WTC11 (cell line): ENCODE measurements around the gene PLEKHB1. TPM values are rescaled to one million over a fixed set of nuclear protein-coding genes. Genes with fewer than 3 reads are reported as not detected.

Experiments
- ATAC-seq: fragments of 200-7000 bp; cut with Tn5 transposase; 2 replicates; pipeline ENCODE4 v1.10.0; 2021; ENCODE audit warnings: mild to moderate bottlenecking, moderate library complexity
- CTCF ChIA-PET: fragments of 300-600 bp; sonication (Branson Sonifier 250); formaldehyde crosslinking; loops from one replicate; lab custom pipeline; 2021; ENCODE audit warnings: antibody characterized with exemption; lab: Charles Lee
- POLR2A ChIA-PET: fragments of 350-600 bp; sonication (Branson Sonifier 250); formaldehyde crosslinking; loops from one replicate; lab custom pipeline; 2021; ENCODE audit warnings: antibody characterized with exemption; lab: Charles Lee
- DNase-seq: peaks from one replicate; pipeline ENCODE4 v3.0.0; 2021; ENCODE audit warnings: low spot score
- H3K27ac Mint-ChIP-seq: 2 replicates; pipeline ENCODE4 v1.8.0; 2021; ENCODE audit warnings: mixed read lengths
- H3K27me3 Mint-ChIP-seq: 2 replicates; pipeline ENCODE4 v1.8.0; 2021; ENCODE audit warnings: low read depth, mild to moderate bottlenecking, moderate library complexity, mixed read lengths
- H3K36me3 Mint-ChIP-seq: 2 replicates; pipeline ENCODE4 v1.8.0; 2021; ENCODE audit warnings: mixed read lengths
- H3K4me1 Mint-ChIP-seq: 2 replicates; pipeline ENCODE4 v1.8.0; 2022; ENCODE audit warnings: mixed read lengths
- H3K4me3 Mint-ChIP-seq: 2 replicates; pipeline ENCODE4 v1.8.0; 2021; ENCODE audit warnings: mild to moderate bottlenecking, moderate library complexity, mixed read lengths
- H3K9me3 Mint-ChIP-seq: 2 replicates; pipeline ENCODE4 v1.8.0; 2021; ENCODE audit warnings: mixed read lengths
- ATF2 ChIP-seq: sonication (generic); formaldehyde crosslinking; IDR thresholded peaks from 2 replicates; pipeline ENCODE4 v1.8.1; 2022; ENCODE audit warnings: low read depth, missing genetic modification reagents, borderline replicate concordance
- ATF3 ChIP-seq: sonication (generic); formaldehyde crosslinking; conservative IDR thresholded peaks from 2 replicates; pipeline ENCODE4 v1.8.1; 2022; ENCODE audit warnings: mild to moderate bottlenecking, missing genetic modification reagents
- ATF6 ChIP-seq: sonication (generic); formaldehyde crosslinking; IDR thresholded peaks from 2 replicates; pipeline ENCODE4 v1.8.1; 2023; ENCODE audit warnings: mild to moderate bottlenecking, missing genetic modification reagents
- ETV6 ChIP-seq: sonication (generic); formaldehyde crosslinking; IDR thresholded peaks from 2 replicates; pipeline ENCODE4 v1.8.1; 2022; ENCODE audit warnings: mild to moderate bottlenecking, missing genetic modification reagents
- FOXP1 ChIP-seq: sonication (generic); formaldehyde crosslinking; IDR thresholded peaks from 2 replicates; pipeline ENCODE4 v1.8.0; 2022; ENCODE audit warnings: missing genetic modification reagents, mild to moderate bottlenecking, moderate library complexity, borderline replicate concordance
- HMGA2 ChIP-seq: fragments of 250-450 bp; sonication (Bioruptor Pico); IDR thresholded peaks from 2 replicates; pipeline ENCODE4 v1.4.0; 2021; ENCODE audit warnings: mild to moderate bottlenecking, moderate library complexity
- HMGXB4 ChIP-seq: sonication (generic); formaldehyde crosslinking; IDR thresholded peaks from 2 replicates; pipeline ENCODE4 v1.8.1; 2023; ENCODE audit warnings: mild to moderate bottlenecking, moderate library complexity, missing genetic modification reagents
- JUN ChIP-seq: sonication (generic); formaldehyde crosslinking; IDR thresholded peaks from 2 replicates; pipeline ENCODE4 v1.8.0; 2023; ENCODE audit warnings: mild to moderate bottlenecking, missing genetic modification reagents
- KAT7 ChIP-seq: sonication (generic); formaldehyde crosslinking; IDR thresholded peaks from 2 replicates; pipeline ENCODE4 v1.8.1; 2023; ENCODE audit warnings: missing genetic modification reagents, mild to moderate bottlenecking, borderline replicate concordance
- MAX ChIP-seq: sonication (generic); formaldehyde crosslinking; IDR thresholded peaks from 2 replicates; pipeline ENCODE4 v1.8.0; 2022; ENCODE audit warnings: mild to moderate bottlenecking, missing genetic modification reagents
- NFATC4 ChIP-seq: fragments of 250-450 bp; sonication (Bioruptor Pico); IDR thresholded peaks from 2 replicates; pipeline ENCODE4 v1.9.0; 2021; ENCODE audit warnings: mild to moderate bottlenecking
- NFE2L1 ChIP-seq: sonication (generic); formaldehyde crosslinking; IDR thresholded peaks from 2 replicates; pipeline ENCODE4 v1.8.1; 2023; ENCODE audit warnings: missing genetic modification reagents
- NFYB ChIP-seq: sonication (generic); formaldehyde crosslinking; conservative IDR thresholded peaks from 2 replicates; pipeline ENCODE4 v1.8.0; 2022; ENCODE audit warnings: low read depth, missing genetic modification reagents
- NR3C1 ChIP-seq: sonication (generic); formaldehyde crosslinking; conservative IDR thresholded peaks from 2 replicates; pipeline ENCODE4 v1.8.1; 2023; ENCODE audit warnings: low read depth, mild to moderate bottlenecking, missing genetic modification reagents
- PRDM15 ChIP-seq: sonication (generic); formaldehyde crosslinking; IDR thresholded peaks from 2 replicates; pipeline ENCODE4 v1.8.0; 2022; ENCODE audit warnings: missing genetic modification reagents
- RELA ChIP-seq: sonication (generic); formaldehyde crosslinking; IDR thresholded peaks from 2 replicates; pipeline ENCODE4 v1.8.1; 2022; ENCODE audit warnings: missing genetic modification reagents, mild to moderate bottlenecking, borderline replicate concordance
- SP1 ChIP-seq: sonication (generic); formaldehyde crosslinking; conservative IDR thresholded peaks from 2 replicates; pipeline ENCODE4 v1.8.1; 2022; ENCODE audit warnings: missing genetic modification reagents
- STAT6 ChIP-seq: sonication (generic); formaldehyde crosslinking; conservative IDR thresholded peaks from 2 replicates; pipeline ENCODE4 v1.8.1; 2023; ENCODE audit warnings: mild to moderate bottlenecking, low read depth, missing genetic modification reagents, moderate library complexity
- ZBTB21 ChIP-seq: sonication (generic); formaldehyde crosslinking; IDR thresholded peaks from 2 replicates; pipeline ENCODE4 v1.8.1; 2023; ENCODE audit warnings: mild to moderate bottlenecking, missing genetic modification reagents, borderline replicate concordance
- ZNF671 ChIP-seq: fragments of 250-450 bp; sonication (Bioruptor Pico); IDR thresholded peaks from 2 replicates; pipeline ENCODE4 v1.8.0; 2021; ENCODE audit warnings: mild to moderate bottlenecking
- total RNA-seq: library from RNA; stranded (reverse); gene quantifications from 3 replicates; pipeline ENCODE4 v1.2.3, GENCODE V29; 2021

Gene PLEKHB1
- total RNA-seq, 1 experiment from 2014 or later, result 12.0 TPM

GRCh38 chr11:73664877-73665276, 18.5 kb downstream of the PLEKHB1 start:
- DNase-seq, result no peak
- Mint-ChIP-seq H3K4me3 (no peak overlapping the region), H3K36me3 (no peaks in the 10 kb centered on the region), H3K27ac (no peak overlapping the region), H3K4me1 (peaks cover 13% of the 10 kb centered on the region), H3K27me3 (peaks cover 38% of the 10 kb centered on the region), H3K9me3 (no peaks in the 10 kb centered on the region)
- TF ChIP-seq FOXP1, result no peak
- TF ChIP-seq RELA (CRISPR knock-in tag), result no peak
- TF ChIP-seq NFE2L1, result no peak
- no peak for TF ChIP-seq ATF2 (CRISPR knock-in tag)
- no peak for TF ChIP-seq ATF6
- no peak for TF ChIP-seq JUN (CRISPR knock-in tag)
- no peak for TF ChIP-seq KAT7 (CRISPR knock-in tag)
- no peak for TF ChIP-seq ZBTB21 (CRISPR knock-in tag)
- no peak for TF ChIP-seq HMGA2 (CRISPR knock-in tag)
- no peak for TF ChIP-seq NFATC4 (CRISPR knock-in tag)
- TF ChIP-seq HMGXB4 (CRISPR knock-in tag), result no peak
- TF ChIP-seq SP1 (CRISPR knock-in tag), result no peak
- no peak for TF ChIP-seq PRDM15
- TF ChIP-seq NFYB, result no peak
- TF ChIP-seq NR3C1 (CRISPR knock-in tag), result no peak
- no peak for TF ChIP-seq MAX (CRISPR knock-in tag)
- TF ChIP-seq ZNF671 (CRISPR knock-in tag), result no peak
- TF ChIP-seq STAT6, result no peak
- TF ChIP-seq ATF3 (CRISPR knock-in tag), result no peak
- no peak for TF ChIP-seq ETV6 (CRISPR knock-in tag)
- no peak for ATAC-seq
- CTCF ChIA-PET, result interaction anchor here (1.6 to 2.2 kb wide), 2 partner anchors 39 to 266 kb away, joined by 6 to 11 read pairs; no protein-coding TSS in a partner anchor
- POLR2A ChIA-PET, result no interaction called here
